Measurements from ENCODE around the gene BLTP2.

Gene BLTP2

GRCh38 chr17:28598799-28599310 lies 46.1 kb downstream of the BLTP2 start, which contains the start of gene SPAG5:
Gene SPAG5 (minus strand): TSS chr17:28599025. CDS start chr17:28598946, 79 bp downstream.
- peak; percentile 96 for DNase-seq (ENCODE audit: low spot score)

GRCh38 chr17:28598389-28598788 lies 46.6 kb downstream of the BLTP2 start:
- no peak for DNase-seq (ENCODE audit: low spot score)

GRCh38 chr17:28597606-28598383 lies 47.2 kb downstream of the BLTP2 start:
- no peak for DNase-seq (ENCODE audit: low spot score)
